Liver (tissue), 9 donors: ENCODE measurements around the gene GUCA1A. TPM values are rescaled to one million over a fixed set of nuclear protein-coding genes. Genes with fewer than 3 reads are reported as not detected.

Experiments used
- DNase-seq: peaks from one replicate; pipeline ENCODE4 v3.0.0-alpha.2; 2017; ENCODE audit warnings: low spot score
- H3K27ac ChIP-seq, 2 donors: one replicate each; pipeline ENCODE4 v1.7.0; 2013; ENCODE audit warnings: inconsistent platforms in 2 of 2, low read length in 2 of 2, control low read depth in 1 of 2, low read depth in 1 of 2, mild to moderate bottlenecking in 1 of 2
- H3K27me3 ChIP-seq, 4 donors: one replicate each; pipeline versions ENCODE4 v1.6.1 to v1.7.0; 2013; ENCODE audit warnings: low read length in 3 of 4, inconsistent platforms in 1 of 4, mild to moderate bottlenecking in 1 of 4, moderate library complexity in 1 of 4; ENCODE audit not compliant: control insufficient read depth in 4 of 4, insufficient read depth in 4 of 4
- H3K36me3 ChIP-seq, 4 donors: one replicate each; pipeline versions ENCODE4 v1.6.1 to v1.7.0; 2013; ENCODE audit warnings: low read length in 3 of 4, mild to moderate bottlenecking in 3 of 4, low read depth in 1 of 4, moderate library complexity in 1 of 4; ENCODE audit not compliant: control insufficient read depth in 4 of 4, insufficient read depth in 3 of 4
- H3K4me1 ChIP-seq, 4 donors: one replicate each; pipeline versions ENCODE4 v1.6.1 to v1.7.0; 2013; ENCODE audit warnings: low read length in 3 of 4, mild to moderate bottlenecking in 3 of 4, moderate library complexity in 1 of 4; ENCODE audit not compliant: control insufficient read depth in 4 of 4, insufficient read depth in 4 of 4
- H3K4me3 ChIP-seq, 3 donors: one replicate each; pipeline versions ENCODE4 v1.6.1 to v1.7.0; 2013; ENCODE audit warnings: low read length in 3 of 3, control low read depth in 1 of 3, low read depth in 1 of 3, mild to moderate bottlenecking in 1 of 3
- H3K9ac ChIP-seq, 2 donors: one replicate each; pipeline ENCODE4 v1.7.0; 2013; ENCODE audit warnings: low read length in 2 of 2, mild to moderate bottlenecking in 2 of 2, moderate library complexity in 2 of 2, control low read depth in 1 of 2, low read depth in 1 of 2
- H3K9me3 ChIP-seq, 4 donors: one replicate each; pipeline versions ENCODE4 v1.6.1 to v1.7.0; 2013; ENCODE audit warnings: low read length in 3 of 4; ENCODE audit not compliant: control insufficient read depth in 4 of 4
- ATF3 ChIP-seq: IDR thresholded peaks from 2 replicates; pipeline ENCODE4 v1.6.1; 2016; ENCODE audit warnings: antibody characterized with exemption
- CTCF ChIP-seq: fragments of 150-350 bp; IDR thresholded peaks from 2 replicates; pipeline ENCODE4 v1.5.1; 2017; ENCODE audit warnings: improper control_type of control experiment, low read depth, low read length; ENCODE audit not compliant: missing input control
- FOXA2 ChIP-seq: IDR thresholded peaks from 2 replicates; pipeline ENCODE4 v1.6.1; 2016; ENCODE audit warnings: antibody characterized with exemption
- HNF4A ChIP-seq, 2 donors: conservative IDR thresholded peaks; 2 replicates each; pipeline ENCODE4 v1.6.1; 2016; ENCODE audit warnings: antibody characterized with exemption in 2 of 2, mild to moderate bottlenecking in 2 of 2
- HNF4G ChIP-seq: IDR thresholded peaks from 2 replicates; pipeline ENCODE4 v1.6.1; 2016; ENCODE audit warnings: antibody characterized with exemption
- JUND ChIP-seq, 2 donors: IDR thresholded peaks; 2 replicates each; pipeline ENCODE4 v1.6.1; 2016; ENCODE audit warnings: antibody characterized with exemption in 2 of 2
- RAD21 ChIP-seq, 2 donors: IDR thresholded peaks; 2 replicates each; pipeline ENCODE4 v1.6.1; 2016; ENCODE audit warnings: antibody characterized with exemption in 2 of 2, mild to moderate bottlenecking in 2 of 2
- SP1 ChIP-seq: IDR thresholded peaks from 2 replicates; pipeline ENCODE4 v1.6.1; 2018; ENCODE audit warnings: antibody characterized with exemption, mild to moderate bottlenecking
- YY1 ChIP-seq: IDR thresholded peaks from 2 replicates; pipeline ENCODE4 v1.6.1; 2016; ENCODE audit warnings: antibody characterized with exemption, mild to moderate bottlenecking
- WGBS: extraction: QIAGEN DNeasy Blood & Tissue Kit; methylation state at CpG from one replicate; pipeline ENCODE4 v1.1.7; 2013; 5-methylcytosine and 5-hydroxymethylcytosine counted together
- polyA plus RNA-seq, 2 donors: library from polyadenylated mRNA; stranded (reverse) in 1 of 2; unstranded in 1 of 2; fragments of 200-250 nt in 1 of 2; fragments of >200 nt in 1 of 2; fragmentation: Nextera tagmentation in 1 of 2; extraction: Ambion mirVana in 1 of 2; gene quantifications; one replicate each; pipeline versions ENCODE4 v1.2.1 to v1.2.3, GENCODE V29; 2013 to 2015
- total RNA-seq, 2 donors: library from RNA; depleted of rRNA; stranded (reverse); fragments of >200 nt; gene quantifications; one replicate each; pipeline ENCODE4 v1.2.3, GENCODE V29; 2014
- donor health status: healthy.
- donor health status: healthy.
- donor health status: healthy.
- donor health status: healthy.
- donor health status: healthy.

Gene GUCA1A
- total and polyA plus RNA-seq, 4 donors = not detected

GRCh38 chr6:42221546-42221945 lies 48.4 kb downstream of the GUCA1A start (continued):
- TF ChIP-seq CTCF = no peak
- no peak for TF ChIP-seq FOXA2
- TF ChIP-seq HNF4A (conservative IDR thresholded peaks at IDR 0.05) = no peak
- no peak for TF ChIP-seq HNF4G
- TF ChIP-seq RAD21 (IDR thresholded peaks at IDR 0.05) = no peak

GRCh38 chr6:42222448-42222847 lies 49.3 kb downstream of the GUCA1A start:
- 80% methylated on average over 7 of the region's 7 CpGs for whole genome bisulfite sequencing
- Histone ChIP-seq H3K4me1 (peaks cover 0 to 14% (median 12%) of the 10 kb centered on the region in 4 donors), H3K36me3 (no peaks in the 10 kb centered on the region), H3K4me3 (no peak overlapping the region), H3K27me3 (no peaks in the 10 kb centered on the region), H3K27ac (no peak overlapping the region), H3K9ac (no peak overlapping the region), H3K9me3 (no peaks in the 10 kb centered on the region)
- no peak for DNase-seq
- no peak for TF ChIP-seq FOXA2
- no peak for TF ChIP-seq RAD21 (IDR thresholded peaks at IDR 0.05)

- no peaks in the 10 kb centered on the region for H3K27me3 ChIP-seq
- WGBS = 71% methylated on average over 12 of the region's 12 CpGs
- no peak overlapping the region for H3K27ac ChIP-seq
- H3K4me3 ChIP-seq = no peak overlapping the region
- no peak for DNase-seq
- no peak overlapping the region for H3K9ac ChIP-seq
- TF ChIP-seq SP1 (no peak), RAD21 (IDR thresholded peaks at IDR 0.05) (no peak), JUND (IDR thresholded peaks at IDR 0.05) (no peak), HNF4G (no peak)
- peaks cover 0 to 17% (median 15%) of the 10 kb centered on the region in 4 donors for H3K4me1 ChIP-seq
- no peaks in the 10 kb centered on the region for H3K9me3 ChIP-seq
- no peaks in the 10 kb centered on the region for H3K36me3 ChIP-seq
Measured at GRCh38 chr6:42224222-42225028, 51.3 kb downstream of the GUCA1A start.

GRCh38 chr6:42225029-42225339 lies 51.8 kb downstream of the GUCA1A start:
- no peak for DNase-seq
- no peaks in the 10 kb centered on the region for H3K27me3 ChIP-seq
- H3K36me3 ChIP-seq = no peaks in the 10 kb centered on the region
- no peak overlapping the region for H3K9ac ChIP-seq
- TF ChIP-seq HNF4A (conservative IDR thresholded peaks at IDR 0.05) (no peak), JUND (IDR thresholded peaks at IDR 0.05) (no peak), ATF3 (no peak), YY1 (no peak), CTCF (no peak), SP1 (no peak)
- no peaks in the 10 kb centered on the region for H3K9me3 ChIP-seq
- peaks cover 0 to 22% (median 16%) of the 10 kb centered on the region in 4 donors for H3K4me1 ChIP-seq
- no peak overlapping the region for H3K4me3 ChIP-seq
- no peak overlapping the region for H3K27ac ChIP-seq
